ENCODE measurements around the gene LCE6A.

DNA sequence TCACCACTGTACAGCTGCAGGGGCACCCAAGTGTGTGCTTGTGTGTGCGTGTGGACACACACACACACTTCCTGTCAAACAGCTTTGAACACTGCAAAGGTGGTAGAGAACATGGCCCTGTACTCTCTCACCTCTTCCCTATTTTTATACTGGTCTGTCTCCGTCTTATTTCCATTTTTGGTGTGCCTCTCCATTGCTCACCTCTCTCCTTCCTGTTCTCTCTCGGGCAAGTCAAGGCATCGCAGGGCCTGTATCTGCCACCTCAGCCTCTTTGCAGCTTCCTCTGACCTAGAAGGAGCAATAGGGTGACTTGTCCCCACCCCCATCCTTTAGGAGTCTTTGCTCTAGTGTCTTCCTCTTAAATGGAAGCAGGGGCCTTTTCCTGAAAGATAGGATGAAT is 37.7 kb downstream of the LCE6A start:
- TF ChIP-seq, protein P1, sequence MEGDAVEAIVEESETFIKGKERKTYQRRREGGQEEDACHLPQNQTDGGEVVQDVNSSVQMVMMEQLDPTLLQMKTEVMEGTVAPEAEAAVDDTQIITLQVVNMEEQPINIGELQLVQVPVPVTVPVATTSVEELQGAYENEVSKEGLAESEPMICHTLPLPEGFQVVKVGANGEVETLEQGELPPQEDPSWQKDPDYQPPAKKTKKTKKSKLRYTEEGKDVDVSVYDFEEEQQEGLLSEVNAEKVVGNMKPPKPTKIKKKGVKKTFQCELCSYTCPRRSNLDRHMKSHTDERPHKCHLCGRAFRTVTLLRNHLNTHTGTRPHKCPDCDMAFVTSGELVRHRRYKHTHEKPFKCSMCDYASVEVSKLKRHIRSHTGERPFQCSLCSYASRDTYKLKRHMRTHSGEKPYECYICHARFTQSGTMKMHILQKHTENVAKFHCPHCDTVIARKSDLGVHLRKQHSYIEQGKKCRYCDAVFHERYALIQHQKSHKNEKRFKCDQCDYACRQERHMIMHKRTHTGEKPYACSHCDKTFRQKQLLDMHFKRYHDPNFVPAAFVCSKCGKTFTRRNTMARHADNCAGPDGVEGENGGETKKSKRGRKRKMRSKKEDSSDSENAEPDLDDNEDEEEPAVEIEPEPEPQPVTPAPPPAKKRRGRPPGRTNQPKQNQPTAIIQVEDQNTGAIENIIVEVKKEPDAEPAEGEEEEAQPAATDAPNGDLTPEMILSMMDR (IDR thresholded peaks at IDR 0.05; ENCODE audit: low read depth, low read length), result no peak
- TF ChIP-seq EZH2phosphoT487 (IDR thresholded peaks at IDR 0.05; ENCODE audit: low read depth), result no peak
